T-helper 9 cell (primary cell): ENCODE data around the gene NT5E.
"Not testable (repeated sequence)": the region's sequence is repeated elsewhere in the genome, so short reads cannot be mapped to it uniquely, and the experiment has no call there.

Experiments used
- DNase-seq: peaks from one replicate; pipeline ENCODE4 v3.0.0-alpha.2; 2020
- total RNA-seq, 2 donors: gene quantifications; one replicate each; lab custom pipeline; 2026; lab: John Stamatoyannopoulos, UW

Gene NT5E
- 17.9 to 22.2 reads per million in 2 donors for total RNA-seq

DNA sequence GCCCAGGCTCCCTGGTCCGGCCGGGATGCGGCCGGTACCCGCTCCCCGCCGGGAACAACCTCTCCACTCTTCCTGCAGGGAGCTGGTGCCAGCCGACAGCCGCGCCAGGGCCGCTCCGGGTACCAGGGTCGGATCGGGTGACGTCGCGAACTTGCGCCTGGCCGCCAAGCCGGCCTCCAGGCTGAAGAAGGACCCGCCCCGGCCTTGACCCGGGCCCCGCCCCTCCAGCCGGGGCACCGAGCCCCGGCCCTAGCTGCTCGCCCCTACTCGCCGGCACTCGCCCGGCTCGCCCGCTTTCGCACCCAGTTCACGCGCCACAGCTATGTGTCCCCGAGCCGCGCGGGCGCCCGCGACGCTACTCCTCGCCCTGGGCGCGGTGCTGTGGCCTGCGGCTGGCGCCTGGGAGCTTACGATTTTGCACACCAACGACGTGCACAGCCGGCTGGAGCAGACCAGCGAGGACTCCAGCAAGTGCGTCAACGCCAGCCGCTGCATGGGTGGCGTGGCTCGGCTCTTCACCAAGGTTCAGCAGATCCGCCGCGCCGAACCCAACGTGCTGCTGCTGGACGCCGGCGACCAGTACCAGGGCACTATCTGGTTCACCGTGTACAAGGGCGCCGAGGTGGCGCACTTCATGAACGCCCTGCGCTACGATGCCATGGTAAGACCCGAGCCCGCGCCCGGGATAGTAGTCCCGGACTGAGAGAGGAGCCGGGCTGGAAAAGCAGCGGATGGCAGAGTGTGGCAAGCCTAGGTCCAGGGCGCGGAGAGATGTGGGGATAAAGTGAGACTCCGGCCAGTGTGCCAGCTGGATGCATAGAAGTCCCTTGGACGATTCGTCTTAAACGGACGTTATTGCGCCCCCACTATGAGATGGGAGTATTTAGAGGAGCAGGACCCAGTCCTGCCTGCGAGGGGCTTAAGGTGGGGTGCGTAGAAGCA is at the start of gene NT5E:
Gene NT5E (plus strand): TSS at position 266 of the 942 bp plus-strand sequence. CDS start 57 bp downstream, at position 323.
- no peak for DNase-seq

DNA sequence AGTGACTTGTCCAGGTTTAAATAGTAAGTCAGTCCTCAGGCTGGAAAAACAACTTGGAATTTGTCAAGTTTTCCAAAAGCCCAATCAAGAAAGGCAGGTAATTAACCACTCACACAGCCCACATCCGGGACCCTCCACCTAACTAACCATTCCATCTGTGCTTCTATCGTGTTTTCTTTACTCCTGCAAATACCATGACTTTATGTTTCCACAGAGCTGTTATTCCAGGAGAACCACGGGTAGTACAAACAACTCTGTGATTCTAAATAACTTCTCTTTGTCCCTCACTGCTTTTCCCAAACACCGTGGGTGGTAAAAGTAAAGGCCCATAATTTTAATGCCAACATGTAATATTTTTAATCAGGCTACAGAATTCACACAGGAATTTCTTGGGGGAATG is 49.6 kb upstream of the NT5E start:
- DNase-seq = no peak

DNA sequence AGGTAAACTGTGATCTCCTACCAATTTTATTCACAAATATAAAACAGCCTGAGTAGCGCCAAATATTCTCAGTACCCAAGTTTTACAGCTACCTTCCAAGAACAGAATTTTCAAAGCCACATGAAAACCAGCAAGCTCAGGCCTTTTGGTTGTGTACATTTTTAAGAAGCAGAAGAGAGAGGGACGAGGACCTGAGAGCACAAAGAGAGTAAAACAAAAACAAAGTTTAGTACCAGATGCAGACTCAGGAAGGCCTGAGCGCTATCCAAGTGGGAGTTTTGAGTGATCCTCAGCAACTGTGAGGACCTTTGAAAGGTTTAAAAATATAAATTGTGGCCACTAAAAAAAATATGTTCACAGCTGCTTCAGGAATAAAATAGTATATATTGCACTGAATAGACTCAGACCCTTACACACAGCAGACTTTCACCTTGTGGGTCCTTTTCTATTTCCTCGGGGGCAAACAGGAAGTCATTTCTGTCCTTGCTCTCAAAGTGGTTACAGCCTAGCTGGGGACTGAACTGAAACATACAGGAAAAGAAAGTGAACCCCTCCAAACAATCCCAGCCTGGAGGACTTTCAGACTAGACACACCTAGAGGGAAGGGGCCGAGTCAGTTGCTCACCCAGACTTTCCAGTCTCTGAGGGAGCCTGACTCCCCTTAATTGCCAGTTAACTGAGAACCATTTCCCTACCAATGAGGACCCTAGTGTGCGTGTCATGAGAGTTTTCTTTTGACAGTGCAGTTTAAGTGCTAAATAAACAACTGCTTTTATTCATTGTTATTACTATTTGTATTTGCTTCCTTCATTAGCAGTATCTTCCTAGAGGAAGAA is 48.5 kb upstream of the NT5E start:
- no peak for DNase-seq

DNA sequence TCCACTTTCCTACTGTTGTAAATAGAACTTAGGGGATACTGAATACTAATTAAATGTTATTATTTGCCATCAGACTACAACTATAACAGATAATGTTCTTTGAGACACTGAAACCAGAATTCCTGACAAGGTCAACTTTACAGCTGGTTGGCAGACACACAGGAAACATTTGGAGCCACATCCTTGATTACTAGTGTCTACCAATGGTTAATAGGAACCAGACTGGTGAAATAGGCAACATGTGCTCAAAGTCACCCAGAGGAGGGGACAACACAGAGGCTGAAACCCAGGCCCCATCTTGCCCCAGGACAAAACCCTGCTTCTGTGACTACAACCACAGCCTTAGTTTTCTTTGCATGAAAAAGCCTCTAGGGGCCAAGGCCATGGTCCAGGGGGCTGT is 47.8 kb upstream of the NT5E start:
- no peak for DNase-seq

DNA sequence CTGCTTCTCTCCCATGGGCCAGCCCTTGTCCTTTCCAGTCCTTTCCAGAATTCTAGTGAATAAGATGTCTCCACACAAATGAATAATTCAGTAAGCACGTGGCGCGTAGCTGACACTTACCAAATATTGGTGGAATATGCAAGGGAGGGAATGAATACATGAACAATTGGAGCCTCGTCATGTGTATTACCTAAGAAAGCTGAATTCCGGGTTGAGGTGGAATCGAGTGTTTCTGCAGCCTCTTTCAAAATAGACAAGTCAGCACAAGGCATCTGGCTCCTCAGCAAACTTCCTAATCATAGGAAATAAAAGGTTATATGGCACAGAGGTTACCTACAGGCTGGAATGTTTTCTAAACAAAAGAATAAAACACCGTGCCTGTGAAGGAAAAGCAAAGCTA is 47.0 kb upstream of the NT5E start:
- no peak for DNase-seq

DNA sequence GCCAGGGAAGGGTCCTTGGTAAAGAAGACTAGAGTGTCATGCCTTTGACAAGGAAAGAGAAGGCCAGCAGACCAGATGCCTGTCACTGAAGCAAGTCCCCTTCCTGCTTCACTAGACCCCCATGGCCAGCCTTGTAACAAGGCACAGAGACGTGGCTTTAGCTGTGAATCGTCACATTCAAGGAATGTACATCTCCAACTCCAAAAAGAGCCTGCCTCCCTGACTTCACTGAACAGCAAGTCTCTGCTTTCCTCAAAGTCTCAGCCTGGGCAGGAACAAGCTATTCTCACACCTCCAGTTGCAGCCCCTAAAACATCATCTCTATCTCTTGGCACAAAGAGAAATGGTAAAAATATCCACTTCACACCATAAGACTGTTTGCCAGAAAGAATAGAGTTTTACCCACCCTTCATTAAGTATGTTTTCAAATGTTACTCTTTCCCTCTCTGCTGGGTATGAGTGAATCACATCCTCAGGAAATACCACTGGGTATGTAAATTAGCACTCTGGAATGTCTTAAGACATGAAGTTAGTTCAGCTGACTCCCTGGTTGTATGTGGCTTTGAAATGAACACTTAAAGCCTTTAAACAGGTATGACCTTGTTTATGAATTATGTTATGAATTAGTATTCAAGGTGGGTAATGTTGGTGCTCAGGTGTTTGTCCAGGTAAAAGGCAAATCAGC is 46.4 kb upstream of the NT5E start:
- no peak for DNase-seq

DNA sequence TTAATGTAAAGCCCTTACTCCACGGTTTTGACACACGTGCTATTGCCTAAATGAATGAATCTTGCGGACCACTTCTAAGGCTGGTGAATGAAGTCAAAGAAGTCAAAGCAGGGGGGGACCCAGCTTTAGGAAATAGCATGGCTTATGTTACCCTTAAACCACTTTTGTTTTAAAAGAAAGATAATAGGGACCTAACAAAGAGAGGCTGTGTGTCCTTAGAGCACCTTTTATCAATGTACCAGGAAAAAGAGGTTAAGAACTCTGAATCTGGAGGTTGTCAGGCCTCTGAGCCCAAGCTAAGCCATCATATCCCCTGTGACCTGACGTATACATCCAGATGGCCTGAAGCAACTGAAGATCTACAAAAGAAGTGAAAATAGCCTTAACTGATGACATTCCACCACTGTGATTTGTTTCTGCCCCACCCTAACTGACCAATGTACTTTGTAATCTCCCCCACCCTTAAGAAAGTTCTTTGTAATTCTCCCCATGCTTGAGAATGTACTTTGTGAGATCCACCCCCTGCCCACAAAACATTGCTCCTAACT is 45.8 kb upstream of the NT5E start:
- not testable (repeated sequence) for DNase-seq

DNA sequence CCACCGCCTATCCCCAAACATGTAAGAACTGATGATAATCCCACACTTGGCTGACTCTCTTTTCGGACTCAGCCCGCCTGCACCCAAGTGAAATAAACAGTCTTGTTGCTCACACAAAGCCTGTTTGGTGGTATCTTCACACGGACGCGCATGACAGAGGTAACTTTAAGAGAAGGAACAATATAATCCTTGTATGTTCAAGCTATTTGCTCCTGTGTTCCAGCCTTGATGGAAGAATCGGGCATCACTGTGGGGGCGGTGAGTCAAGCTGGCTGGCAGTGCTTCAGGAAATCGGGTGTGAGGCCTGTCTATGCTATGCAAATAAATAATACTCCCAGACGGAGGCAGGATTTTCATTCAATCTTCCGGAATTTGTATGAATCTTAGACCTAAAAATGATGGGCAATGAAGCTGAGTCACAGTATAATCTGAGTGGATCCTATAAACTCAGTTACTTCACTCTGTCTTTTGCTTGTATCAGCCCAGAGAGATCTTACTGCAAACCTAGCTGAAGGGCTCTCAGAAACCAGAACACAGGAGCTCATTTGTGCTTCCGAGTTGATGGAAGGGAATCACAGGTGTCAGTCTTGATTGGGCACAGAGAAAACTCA is 45.2 kb upstream of the NT5E start:
- DNase-seq = no peak

DNA sequence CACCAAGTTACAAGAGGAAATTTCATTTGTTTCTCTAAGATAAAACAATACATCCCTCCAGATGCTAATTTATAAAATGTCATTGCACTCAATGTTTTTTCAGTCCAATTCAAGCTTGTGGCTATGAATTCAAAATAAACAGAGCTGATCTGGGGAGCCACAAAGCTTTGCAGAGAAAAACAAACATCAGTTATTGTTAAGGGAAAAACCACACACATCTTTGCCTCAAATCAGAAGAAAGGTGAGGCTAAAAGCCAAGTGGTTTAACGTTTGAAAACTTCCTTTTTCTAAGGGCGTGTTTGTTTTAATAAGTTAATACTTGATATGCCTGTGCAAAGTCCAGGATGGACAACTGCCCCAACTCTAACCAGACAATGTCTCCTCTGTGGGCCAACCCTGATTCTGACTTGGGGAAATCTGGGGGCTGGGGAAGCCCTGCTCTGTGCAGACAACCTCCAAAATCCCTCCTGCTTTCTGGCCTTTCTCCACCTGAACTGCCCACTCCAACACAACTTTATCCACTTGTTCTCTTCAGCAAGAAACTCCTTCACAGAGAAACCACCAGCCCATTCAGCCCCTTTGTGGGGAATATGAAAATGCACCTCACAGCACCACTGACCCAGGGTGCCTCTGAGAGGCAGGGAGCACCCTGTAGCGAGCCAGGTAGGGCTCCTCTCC is 44.6 kb upstream of the NT5E start:
- no peak for DNase-seq

DNA sequence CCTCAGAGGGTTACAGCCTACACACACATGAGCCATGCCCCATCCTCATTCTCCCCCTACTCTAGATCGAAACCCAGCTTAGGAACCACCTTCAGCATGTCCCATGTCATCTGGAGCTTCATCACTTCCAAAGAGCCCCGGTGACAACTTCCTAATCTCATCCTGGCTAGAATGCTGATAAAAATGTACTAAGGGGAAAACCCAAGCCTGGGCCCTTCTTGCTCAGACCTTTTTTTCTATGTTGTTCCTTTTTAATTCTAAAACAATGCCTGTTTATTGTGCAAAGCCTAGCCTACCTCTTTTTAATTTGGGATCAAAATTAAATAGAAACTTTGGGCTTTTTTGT is 44.1 kb upstream of the NT5E start:
- no peak for DNase-seq

DNA sequence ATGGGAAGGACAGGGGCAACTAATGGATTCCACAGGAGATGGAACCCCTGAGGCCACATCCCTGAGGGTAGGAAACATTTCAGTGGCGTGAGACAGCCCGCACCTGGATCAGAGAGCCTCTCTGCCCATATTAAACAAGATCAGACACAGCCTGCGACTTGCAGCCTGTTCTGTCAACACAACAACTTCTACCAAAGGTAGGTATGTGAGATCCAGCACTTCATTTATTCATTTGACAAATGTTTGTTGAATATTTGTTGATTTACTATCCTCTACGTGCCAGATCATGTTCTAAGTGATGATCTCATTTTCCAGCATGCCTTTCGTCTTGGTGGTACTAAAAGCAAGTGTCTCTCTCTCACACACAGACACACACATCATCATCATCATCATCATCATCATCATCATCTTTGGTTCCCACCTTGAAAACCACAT is 43.2 kb upstream of the NT5E start:
- no peak for DNase-seq

DNA sequence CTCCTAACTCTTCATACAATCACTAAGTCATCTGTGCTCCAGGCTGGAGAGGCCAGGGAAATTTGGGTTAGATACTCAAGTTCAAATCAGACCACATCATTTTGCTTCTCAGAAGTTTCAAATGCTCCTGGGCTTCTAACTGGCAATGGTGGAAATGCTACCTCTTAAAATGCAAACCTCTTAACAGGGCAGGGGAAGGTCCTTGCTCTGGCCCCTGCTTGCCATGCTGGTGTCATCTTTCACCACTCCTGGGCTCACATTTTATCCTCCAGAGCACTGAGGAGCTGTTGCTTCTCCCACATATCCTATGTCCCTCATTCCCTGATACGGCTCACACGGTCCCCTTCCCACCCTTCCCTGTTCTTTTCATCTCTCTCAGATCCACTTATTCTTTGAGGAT is 41.8 kb upstream of the NT5E start:
- DNase-seq = no peak

DNA sequence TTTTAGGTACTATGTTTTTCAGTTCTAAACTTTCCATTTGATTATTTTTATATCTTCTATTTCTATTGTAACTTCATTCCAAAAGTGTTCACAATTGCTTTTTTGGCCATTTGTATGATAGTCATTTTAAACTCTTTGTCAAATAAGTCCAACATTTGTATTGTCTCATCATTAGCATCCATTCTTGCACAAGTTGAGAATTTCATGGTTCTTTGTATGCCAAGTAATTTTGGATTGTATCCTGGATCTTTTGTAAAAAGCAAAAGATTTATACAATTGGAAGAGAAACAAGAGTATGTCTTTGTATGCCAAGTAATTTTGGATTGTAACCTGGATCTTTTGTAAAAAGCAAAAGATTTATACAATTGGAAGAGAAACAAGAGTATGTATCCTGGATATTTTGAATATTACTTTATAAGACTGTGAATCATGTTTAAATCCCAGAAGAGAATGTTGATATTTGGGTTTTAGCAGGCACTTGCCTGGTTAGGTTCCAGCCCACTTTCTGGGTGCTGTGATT is 36.9 kb upstream of the NT5E start:
- DNase-seq = no peak

DNA sequence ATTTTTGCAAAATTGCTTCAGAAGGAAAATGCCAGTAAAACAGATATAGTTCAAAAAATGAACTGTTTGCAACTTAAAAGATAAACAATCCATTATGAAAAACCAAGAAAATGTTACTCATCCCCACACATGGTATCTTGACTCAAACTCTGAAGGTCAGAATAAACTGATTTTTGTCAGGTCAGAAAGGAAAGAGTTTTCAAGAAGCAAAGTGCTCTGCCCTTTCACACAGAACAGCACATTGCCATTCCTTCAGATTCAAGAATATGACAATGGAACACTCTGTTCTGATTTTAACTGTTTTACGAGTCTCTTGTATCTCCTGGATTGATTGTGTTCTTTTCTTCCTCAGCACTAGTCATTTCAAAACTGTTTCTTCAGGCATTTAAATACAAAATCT is 33.8 kb upstream of the NT5E start:
- DNase-seq = no peak

DNA sequence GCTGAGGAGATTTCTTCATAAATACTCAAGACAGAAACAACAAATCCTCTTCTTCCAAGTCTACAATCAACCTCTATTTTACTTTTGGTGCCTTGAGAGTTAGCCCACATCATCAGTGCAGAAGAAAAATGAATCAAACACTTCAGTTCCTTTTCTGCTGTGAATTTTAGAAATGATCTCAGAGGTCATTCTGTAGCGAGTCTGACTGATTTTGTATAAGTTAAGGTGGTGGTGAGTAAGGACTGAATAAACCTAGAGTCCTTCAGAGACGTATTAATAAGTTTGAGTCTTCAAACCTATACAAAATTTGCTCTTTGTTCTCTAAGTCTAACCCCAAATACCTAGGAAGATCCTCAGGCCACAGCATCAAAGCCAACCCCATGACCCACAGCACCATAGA is 33.1 kb upstream of the NT5E start:
- no peak for DNase-seq

DNA sequence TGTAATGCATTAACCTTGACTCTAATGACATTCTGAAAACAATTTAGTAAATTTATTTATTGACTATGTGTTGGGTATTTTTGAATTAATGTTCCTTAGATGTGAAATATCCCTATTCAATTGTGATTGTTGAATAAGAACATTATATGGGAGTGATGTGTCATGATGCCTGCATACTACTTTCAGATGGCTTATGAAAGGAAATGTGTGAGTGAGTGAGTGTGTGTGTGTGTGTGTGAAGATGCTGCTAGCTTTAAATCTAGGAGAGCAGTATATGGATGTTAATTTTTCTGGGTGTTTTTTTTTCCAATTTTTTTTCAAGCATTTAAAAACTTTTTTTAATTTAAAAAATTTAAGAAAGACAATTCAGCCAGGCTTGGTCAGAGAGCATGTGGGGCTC is 32.5 kb upstream of the NT5E start:
- no peak for DNase-seq

DNA sequence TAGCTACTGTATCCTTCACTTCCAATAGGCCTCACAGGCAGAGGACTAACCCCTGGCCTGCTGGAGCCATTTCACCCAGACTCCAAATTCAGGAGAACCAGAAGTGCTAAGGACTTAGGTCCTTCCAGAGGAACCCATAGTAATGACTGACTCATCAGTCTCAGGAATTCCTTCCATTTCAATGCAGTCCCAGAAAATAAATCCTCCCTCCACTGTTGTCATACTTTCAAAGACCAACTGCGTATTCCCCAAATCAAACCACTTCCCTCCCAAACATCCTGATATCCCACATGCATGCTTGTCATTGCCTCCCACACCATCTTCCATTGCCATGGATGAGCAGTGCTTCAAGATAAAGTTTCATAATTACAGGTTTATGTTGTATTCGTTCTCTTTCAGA is 31.8 kb upstream of the NT5E start:
- DNase-seq = no peak

DNA sequence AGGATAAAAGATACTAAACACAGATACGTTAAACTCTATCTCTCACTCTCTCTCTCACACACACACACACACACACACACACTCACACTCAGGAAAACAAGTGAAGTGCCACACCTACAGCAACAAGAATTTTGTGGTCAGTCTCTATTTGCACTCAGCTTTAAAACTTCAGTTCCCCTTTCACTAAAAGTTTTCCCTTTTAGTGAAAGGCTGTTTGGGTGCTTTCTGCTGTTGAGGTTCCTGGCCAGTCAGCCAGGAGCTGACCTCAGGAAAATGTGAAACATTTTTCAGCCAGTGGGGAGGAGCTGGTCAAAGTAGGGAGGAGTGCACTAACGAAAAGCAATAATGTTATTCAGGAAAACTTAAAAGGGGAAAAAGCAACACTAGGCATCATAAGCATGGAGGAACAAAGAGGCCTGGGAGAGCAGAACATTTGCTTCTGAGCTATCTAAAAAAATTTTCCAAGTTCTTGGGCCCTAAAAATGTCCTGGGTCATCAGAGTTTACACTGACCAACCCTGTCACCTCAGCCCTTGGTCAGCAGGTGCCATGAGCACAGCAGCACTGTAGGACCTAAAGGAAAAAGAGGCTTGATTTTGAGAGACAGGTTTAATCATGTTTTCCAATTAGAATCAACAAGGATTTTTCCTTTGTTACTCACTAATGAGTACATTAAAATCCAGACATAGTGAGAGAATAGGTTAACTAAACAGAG is 30.7 kb upstream of the NT5E start:
- DNase-seq = no peak

DNA sequence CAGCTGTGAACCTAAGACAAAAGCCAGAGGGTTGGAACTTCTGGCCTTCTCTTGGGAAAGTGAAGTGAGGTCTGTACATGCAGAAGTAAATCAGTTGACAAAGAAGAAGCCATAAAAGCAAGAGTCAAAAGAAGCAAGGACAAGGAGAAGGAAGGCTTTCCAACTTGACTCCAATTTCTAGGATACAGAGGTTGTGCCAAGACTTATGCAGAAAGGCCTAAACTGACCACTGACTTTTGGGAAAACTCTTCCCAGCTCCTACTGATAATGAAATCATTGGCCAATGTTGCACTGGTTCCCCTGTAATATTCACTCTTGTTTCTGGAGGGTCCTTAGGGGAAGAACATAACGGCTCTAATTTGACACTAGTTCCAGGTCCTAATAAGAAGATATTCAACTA is 29.3 kb upstream of the NT5E start:
- no peak for DNase-seq

DNA sequence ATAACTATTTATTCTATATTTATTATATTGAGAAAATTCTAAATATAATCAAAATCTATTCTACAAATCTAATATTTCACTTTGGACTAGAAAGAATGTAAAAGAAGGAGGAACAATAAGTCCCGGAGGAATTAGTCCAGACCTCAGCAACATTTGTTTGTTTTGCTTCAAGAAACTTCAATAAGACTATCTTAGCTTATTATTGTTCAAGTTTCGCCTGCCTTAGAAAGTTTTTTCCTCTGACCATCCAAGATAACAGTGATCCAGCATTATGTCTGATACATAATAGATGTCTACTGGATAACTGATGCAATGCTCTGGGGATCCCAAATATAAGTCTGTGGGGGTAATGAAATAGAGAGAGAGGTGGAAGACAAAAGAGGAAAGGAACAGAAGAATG is 28.7 kb upstream of the NT5E start:
- no peak for DNase-seq

DNA sequence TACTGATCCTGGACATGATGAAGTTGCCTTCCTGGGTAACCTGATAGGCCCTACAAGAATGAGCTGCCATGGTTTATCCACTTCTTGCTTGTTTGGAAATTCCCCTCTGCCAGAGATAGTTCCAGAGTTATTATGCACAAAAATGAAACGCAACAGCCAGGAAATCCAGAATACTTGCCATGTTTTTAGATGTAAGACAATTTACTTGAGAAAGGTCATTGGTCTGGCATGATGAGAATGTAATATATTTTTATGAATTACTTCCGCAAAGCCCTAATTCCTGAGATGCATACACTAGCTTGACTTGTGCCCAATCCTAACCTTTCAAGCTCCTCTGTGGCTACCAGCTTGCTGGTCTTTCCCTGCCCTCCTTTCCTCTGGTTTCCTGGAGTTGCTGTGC is 27.9 kb upstream of the NT5E start:
- DNase-seq = no peak
